ENCODE data around the gene BOK.
"Not testable (repeated sequence)": the region's sequence is repeated elsewhere in the genome, so short reads cannot be mapped to it uniquely, and the experiment has no call there.

The BOK gene

GRCh38 chr2:241554610-241555322 lies 3.8 kb upstream of the BOK start:
- H3K27ac ChIP-seq: no peak overlapping the region
- DNase-seq (ENCODE audit: low read depth, low spot score): no peak

DNA sequence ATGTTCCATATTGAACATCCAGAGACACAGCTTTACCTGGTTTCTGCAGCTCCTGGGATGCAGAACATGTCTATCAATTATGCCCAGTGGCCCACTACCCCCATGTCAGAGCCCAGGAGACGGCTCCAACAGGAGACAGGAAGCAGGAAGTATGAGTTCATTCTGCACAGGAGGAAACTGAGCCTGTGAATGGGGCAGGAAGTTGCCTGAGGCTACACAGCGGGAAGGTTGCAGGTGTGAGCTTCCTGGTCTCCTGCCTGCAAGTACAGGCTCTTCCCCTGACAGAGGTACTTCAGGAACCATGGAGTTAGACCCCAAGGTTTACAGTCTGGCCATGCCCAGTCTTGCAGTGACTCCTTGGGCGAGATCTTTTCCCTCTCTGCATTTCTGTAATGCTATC lies 2.8 kb upstream of the BOK start:
- DNase-seq (ENCODE audit: low read depth, low spot score): no peak

DNA sequence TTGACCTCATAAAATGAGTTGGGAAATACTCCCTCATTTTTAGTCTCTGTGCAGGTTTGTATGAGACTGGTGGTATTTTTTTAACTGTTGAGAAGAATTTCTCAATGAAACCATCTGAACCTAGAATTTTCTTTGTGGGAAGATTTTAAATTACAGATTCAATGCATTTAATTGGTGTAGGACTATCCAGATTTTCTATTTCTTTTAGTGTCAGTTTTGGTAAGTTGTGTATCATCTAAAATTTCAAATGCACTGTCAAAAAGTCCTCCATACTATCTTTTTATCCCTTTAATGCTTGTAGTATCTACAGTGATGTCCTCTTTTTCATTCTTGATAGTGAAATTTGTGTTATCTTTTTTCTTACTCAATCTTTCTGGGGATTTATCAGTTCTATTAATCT lies 1.8 kb upstream of the BOK start:
- no peak for DNase-seq (ENCODE audit: low read depth, low spot score)
- H3K27ac ChIP-seq: no peak overlapping the region

More for the DNA sequence above, 2.8 kb upstream of the BOK start:
- peak overlapping the region; percentile 17 for H3K27ac ChIP-seq

- H3K27ac ChIP-seq: peak overlapping the region; percentile 65
- DNase-seq (ENCODE audit: low read depth, low spot score): no peak
Measured at GRCh38 chr2:241559323-241560161, 997 bp downstream of the BOK start.

DNA sequence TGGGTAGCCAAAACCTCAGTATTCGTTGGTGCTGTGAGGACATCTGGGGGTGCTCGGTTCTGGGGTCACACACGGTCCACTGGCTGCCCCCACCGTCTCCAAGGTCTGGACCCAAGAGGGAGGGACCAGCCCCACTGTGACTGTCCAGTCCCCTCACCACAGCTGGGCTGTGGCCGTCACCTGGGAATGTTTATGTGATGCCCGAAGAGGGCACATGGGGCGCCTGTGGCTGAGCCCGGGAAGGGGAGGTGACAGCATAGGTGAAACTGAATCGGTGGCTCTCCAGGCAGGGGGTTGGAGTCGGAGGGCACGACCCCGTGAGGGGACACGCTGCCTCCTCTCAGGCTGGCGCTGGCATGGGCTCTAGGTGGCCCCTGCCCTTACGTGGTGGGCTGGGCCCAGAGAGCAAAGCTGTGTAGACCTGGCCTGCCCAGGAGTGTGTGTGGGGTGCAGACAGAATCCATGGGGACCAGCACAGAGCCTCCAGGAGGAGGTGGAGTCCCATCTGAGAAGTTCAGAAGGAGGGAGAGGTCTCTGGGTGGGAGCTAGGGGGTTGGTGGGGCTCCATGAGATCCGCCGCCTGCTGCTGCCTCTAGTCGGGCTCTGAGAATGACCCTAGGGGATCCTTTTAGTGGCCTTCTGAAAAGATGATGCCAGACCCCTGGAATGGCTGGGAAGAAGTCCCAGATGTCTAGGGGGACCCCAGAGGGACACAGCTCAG lies 1.8 kb downstream of the BOK start:
- no peak overlapping the region for H3K27ac ChIP-seq
- no peak for DNase-seq (ENCODE audit: low read depth, low spot score)

DNA sequence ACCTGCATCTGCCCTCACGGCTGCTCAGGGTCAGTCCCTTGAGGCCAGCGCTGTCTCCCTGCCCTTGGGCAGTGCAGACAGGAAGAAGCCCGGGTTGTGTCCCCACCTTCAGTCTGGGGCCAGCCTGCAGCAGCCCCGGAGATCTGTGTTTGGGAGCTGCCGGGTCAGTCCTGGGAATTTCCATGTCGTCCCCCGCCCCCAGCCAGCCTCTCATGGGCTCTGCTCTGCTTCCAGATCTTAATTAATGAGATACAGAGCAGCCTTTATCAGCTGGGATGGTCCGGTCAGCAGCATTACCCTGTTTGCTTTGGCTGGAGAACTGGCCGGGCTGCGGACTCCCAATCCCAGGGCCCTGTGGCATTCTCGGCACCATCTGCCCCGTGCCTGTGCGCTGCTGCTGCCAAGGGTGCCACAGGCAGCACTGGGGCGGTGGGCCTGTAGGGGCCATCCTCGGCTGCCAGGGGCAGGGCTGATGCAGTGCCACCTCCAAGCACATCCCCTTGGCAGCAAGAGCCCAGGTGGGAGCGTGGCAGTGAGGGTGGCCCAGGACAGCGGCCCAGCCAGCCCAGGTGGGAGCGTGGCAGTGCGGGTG lies 2.4 kb downstream of the BOK start:
- DNase-seq (ENCODE audit: low read depth, low spot score): no peak

GRCh38 chr2:241561832-241562231 lies 3.3 kb downstream of the BOK start:
- H3K27ac ChIP-seq: no peak overlapping the region
- DNase-seq (ENCODE audit: low read depth, low spot score): no peak

More for the DNA sequence above, 2.4 kb downstream of the BOK start:
- H3K27ac ChIP-seq: no peak overlapping the region

GRCh38 chr2:241562269-241562891 lies 3.8 kb downstream of the BOK start:
- no peak for DNase-seq (ENCODE audit: low read depth, low spot score)

DNA sequence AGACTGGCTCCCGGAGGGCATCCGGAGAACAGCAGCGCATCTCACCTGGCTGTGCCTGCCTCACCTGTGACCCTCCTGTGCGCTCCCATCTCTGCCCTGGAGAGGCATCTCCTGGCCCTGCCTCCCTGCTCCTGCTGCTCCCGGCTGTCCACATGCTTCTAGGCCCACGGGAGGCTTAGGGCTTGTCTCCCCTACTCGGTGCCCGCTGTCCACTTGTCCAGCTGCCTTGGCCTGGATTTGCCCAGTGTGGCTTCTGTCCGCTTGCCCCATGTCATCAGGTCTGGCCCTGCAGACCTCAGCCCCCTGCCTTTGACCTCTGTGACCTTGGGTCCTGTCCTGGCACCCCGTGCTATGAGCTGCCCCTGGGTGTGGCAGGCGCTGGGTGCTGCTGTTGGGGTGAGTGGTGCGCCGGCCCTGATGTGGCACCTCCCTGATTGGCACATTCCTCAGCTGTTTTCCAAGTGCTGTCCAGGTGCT lies 4.5 kb downstream of the BOK start:
- no peak for DNase-seq (ENCODE audit: low read depth, low spot score)
- no peak overlapping the region for H3K27ac ChIP-seq

More at GRCh38 chr2:241562269-241562891, 3.8 kb downstream of the BOK start:
- no peak overlapping the region for H3K27ac ChIP-seq

GRCh38 chr2:241563571-241563980 lies 5.0 kb downstream of the BOK start:
- no peak overlapping the region for H3K27ac ChIP-seq
- DNase-seq (ENCODE audit: low read depth, low spot score): no peak

- DNase-seq (ENCODE audit: low read depth, low spot score): no peak
Measured at GRCh38 chr2:241563981-241564595, 5.5 kb downstream of the BOK start.

DNA sequence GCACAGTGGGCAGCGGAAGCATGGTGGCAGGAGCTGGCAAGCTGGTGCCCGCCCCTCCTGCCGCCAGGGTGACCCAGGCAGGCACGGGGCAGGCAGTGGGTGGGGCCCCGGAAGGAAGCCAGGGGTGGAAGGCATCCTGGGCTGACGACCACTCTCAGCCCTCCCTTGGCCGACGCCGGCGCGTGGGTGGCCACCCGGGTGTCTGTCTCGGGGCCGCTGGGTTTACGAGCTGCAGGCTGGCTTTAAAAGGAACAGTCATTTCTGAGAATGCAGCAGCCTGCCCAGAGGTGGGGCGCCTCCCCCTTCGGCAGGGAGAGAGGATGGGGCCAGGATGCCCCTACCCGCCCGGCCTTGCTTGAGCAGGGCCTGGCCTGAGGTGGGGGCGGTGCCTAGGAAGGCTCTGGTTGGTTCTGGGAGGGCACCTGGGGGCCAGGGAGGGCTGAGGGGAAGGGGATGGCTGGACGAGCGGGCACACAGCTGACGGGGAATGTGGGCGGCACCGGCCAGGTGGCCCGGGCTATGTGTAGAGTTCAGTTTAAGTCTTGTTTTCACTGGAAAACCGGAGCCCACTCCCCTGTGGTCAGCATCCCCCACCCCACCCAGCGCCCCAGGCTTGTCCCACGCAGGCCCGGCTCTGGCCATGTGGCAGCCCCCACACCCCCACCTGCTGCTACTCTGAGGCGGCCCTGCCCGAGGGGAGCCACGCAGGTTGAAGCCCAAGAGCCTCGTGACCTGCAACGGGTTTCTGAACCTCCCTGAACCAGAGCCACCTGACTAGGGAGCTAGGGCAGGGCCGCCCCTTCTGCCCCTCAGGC lies 6.3 kb downstream of the BOK start:
- H3K27ac ChIP-seq: no peak overlapping the region
- DNase-seq (ENCODE audit: low read depth, low spot score): no peak

More at GRCh38 chr2:241563981-241564595, 5.5 kb downstream of the BOK start:
- no peak overlapping the region for H3K27ac ChIP-seq

DNA sequence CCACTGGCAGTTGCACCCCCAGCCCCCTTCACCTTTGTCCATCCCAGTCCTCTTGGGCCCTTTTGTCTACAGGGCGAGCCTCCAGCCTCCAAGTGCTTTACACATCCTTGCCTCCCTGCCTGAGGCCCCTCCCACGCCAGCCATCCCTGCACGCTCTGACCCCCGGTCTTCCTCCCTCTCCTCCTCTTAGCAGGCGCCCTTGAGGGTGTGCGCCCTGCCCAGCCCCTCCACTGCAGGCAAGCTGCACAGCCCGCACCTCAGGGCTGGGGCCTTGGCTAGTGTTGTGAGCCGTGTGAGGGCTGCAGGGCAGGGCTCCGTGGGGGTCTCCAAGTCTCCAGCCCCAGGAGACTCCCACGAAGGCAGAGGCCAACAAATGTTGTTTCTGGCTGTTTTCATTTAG lies 6.9 kb downstream of the BOK start:
- no peak for DNase-seq (ENCODE audit: low read depth, low spot score)
- no peak overlapping the region for H3K27ac ChIP-seq

DNA sequence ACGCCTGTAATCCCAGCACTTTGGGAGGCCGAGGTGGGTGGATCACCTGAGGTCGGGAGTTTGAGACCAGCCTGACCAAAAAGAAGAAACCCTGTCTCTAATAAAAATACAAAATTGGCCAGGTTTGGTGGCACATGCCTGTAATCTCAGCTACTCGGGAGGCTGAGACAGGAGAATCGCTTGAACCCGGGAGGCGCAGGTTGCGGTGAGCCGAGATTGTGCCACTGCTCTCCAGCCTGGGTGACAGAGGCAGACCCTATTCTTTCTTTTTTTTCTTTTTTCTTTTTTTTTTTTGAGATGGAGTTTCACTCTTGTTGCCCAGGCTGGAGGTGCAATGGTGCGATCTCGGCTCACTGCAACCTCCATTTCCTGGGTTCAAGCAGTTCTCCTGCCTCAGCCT lies 7.5 kb downstream of the BOK start:
- H3K27ac ChIP-seq; DNase-seq (ENCODE audit: low read depth, low spot score): not testable (repeated sequence)

DNA sequence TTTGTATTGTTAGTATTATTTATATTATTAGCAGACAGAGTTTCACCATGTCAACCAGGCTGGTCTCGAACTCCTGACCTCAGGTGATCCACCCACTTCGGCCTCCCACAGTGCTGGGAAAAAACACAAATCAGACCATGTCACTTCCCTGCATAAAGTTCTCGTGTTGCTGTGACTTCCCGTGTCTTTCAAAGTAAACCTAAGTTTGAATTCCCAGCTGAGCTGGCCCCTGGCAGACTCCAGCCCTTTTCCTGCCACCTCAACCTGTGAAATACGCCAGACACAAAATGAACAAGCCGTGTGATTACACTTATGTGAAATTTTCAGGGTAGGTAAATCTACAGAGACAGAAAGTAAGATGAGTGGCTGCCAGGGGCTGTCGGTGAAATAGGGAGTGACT lies 7.9 kb downstream of the BOK start:
- H3K27ac ChIP-seq: no peak overlapping the region
- DNase-seq (ENCODE audit: low read depth, low spot score): no peak

DNA sequence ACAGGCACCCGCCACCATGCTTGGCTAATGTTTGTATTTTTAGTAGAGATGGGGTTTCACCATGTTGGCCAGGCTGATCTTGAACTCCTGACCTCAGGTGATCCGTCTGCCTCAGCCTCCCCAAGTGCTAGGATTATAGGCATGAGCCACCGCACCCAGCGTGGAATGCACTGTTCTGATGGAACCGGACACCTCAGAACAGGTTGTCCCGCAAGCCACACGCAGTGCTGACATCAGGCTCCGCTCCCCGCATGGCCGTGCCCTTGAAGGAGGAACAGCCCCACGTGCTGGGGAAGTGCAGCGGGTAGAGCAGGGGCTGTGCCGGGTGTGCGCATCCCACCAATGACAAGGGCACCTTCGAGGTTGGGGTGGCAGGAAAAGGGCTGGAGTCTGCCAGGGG lies 8.7 kb downstream of the BOK start:
- not testable (repeated sequence) for DNase-seq (ENCODE audit: low read depth, low spot score)

DNA sequence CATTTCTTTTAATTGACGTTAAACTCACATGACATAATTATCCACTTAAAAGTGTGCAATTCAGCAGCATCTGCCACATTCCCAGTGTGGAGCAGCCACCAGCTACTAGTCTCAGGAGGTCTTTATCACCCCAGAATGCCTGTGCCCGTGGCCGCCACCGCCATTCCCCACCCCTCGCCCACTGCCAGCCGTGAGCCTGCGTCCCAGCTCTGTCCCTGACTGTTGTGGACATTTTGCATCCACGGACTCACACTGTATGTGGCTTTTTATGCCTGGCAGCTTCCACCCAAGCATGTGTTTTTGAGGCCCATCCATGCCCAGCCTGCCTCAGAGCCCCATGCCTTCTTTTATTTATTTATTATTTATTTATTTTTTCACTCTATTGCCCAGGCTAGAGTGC lies 9.2 kb downstream of the BOK start:
- H3K27ac ChIP-seq: no peak overlapping the region

More for the DNA sequence above, 8.7 kb downstream of the BOK start:
- H3K27ac ChIP-seq: not testable (repeated sequence)

DNA sequence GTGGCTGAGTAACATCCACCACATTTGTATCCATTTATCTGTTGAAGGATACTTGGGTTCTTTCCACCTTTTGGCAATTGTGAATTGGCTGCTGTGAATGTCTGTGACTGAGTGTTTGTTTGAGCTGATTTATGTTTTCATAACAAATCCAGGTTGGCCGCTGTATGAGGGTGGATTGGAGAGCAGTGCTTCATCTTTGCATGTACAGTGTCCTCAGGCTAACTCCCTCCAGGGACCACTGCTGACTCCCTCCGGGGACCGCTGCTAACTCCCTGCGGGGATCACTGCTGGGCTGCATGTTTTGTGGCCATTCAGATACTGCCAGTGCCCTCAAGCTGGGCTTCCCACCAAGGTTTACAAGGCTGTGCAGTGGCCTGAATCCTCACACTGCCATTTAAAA lies 10.2 kb downstream of the BOK start:
- DNase-seq (ENCODE audit: low read depth, low spot score): no peak

More for the DNA sequence above, 9.2 kb downstream of the BOK start:
- no peak for DNase-seq (ENCODE audit: low read depth, low spot score)

More for the DNA sequence above, 10.2 kb downstream of the BOK start:
- H3K27ac ChIP-seq: no peak overlapping the region

All from epithelial cell of prostate (primary cell).